ENCODE data around the gene NSD1. TPM values are rescaled to one million over a fixed set of nuclear protein-coding genes. Genes with fewer than 3 reads are reported as not detected.
A peak's percentile ranks its signal among the peaks of the same experiment; 100 is the strongest.

The NSD1 gene
- total RNA-seq, 1 donor: 53.2 TPM

DNA sequence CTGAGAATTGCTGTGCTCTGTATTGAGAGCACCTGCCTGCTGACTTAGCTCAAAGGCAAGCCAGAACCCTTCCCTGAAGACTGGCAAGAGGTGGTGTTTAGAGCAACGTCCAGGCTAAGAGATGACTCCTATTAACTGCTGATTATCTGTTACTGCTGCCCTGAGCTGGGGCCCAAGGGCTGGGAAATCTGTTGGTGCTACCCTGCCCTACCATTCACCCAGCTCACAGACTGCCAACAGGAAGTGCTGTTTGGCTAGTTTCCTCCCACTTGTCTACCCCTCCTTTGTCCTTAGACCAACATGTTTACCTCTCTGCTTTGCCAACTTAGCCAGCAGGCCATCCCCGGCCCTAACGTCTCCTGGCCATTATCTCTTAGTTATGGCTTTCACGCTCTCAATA, 163.0 kb downstream of the NSD1 start:
- no peak for TF ChIP-seq CTCF (IDR thresholded peaks at IDR 0.05; ENCODE audit: extremely low read depth, low read depth, low read length)
- H3K9me3 ChIP-seq (ENCODE audit: low read depth, low read length): no peaks in the 10 kb centered on the region
- H3K4me1 ChIP-seq (ENCODE audit: insufficient read depth, low read length): no peaks in the 10 kb centered on the region
- no peak overlapping the region for H3K4me2 ChIP-seq (ENCODE audit: insufficient read depth, low read length)
- no peak overlapping the region for H3K27ac ChIP-seq (ENCODE audit: low read depth, low read length)
- peaks cover 8% of the 10 kb centered on the region for H3K79me2 ChIP-seq (ENCODE audit: insufficient read depth, low read length)
- no peak overlapping the region for H2AFZ ChIP-seq (ENCODE audit: low read length)
- DNase-seq (ENCODE audit: insufficient read length, low spot score, missing footprints): no peak
- H3K27me3 ChIP-seq (ENCODE audit: insufficient read depth, low read length): no peaks in the 10 kb centered on the region
- peaks cover 2% of the 10 kb centered on the region for H4K20me1 ChIP-seq (ENCODE audit: insufficient read depth, low read length)
- peaks cover 77% of the 10 kb centered on the region for H3K36me3 ChIP-seq (ENCODE audit: insufficient read depth, low read length)
- H3K4me3 ChIP-seq (ENCODE audit: insufficient read depth, low read length): no peak overlapping the region

DNA sequence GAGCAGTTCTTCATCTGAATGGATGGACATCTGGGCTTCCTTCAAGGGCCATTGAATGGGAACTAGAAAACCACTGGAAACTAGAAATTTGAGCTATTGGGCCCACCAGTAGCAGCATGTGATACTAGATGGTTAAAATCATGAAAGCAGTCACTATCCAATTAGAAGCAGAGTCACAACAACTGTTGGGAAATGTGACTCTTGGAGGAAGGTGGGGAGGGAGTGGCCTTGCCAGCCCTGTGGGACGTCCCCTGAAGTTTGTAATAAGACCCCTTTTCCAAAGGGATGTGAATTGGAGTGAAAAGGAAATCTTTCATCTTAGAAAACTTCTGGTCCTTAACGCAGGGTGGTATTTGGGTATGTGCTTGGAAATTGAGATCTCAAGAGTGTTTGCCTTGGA, 164.3 kb downstream of the NSD1 start:
- Histone ChIP-seq H3K4me1 (ENCODE audit: insufficient read depth, low read length) (peaks cover 11% of the 10 kb centered on the region), H3K9me3 (ENCODE audit: low read depth, low read length) (no peaks in the 10 kb centered on the region), H3K27ac (ENCODE audit: low read depth, low read length) (no peak overlapping the region), H4K20me1 (ENCODE audit: insufficient read depth, low read length) (peaks cover 10% of the 10 kb centered on the region), H3K27me3 (ENCODE audit: insufficient read depth, low read length) (no peaks in the 10 kb centered on the region), H3K36me3 (ENCODE audit: insufficient read depth, low read length) (peaks cover 70% of the 10 kb centered on the region), H3K4me2 (ENCODE audit: insufficient read depth, low read length) (no peak overlapping the region), H3K79me2 (ENCODE audit: insufficient read depth, low read length) (peaks cover 21% of the 10 kb centered on the region), H3K4me3 (ENCODE audit: insufficient read depth, low read length) (no peak overlapping the region), H2AFZ (ENCODE audit: low read length) (no peak overlapping the region)
- DNase-seq (ENCODE audit: insufficient read length, low spot score, missing footprints): no peak
- TF ChIP-seq CTCF (IDR thresholded peaks at IDR 0.05; ENCODE audit: extremely low read depth, low read depth, low read length): no peak

- H3K27ac ChIP-seq (ENCODE audit: low read depth, low read length): peak overlapping the region; percentile 43
- peaks cover 53% of the 10 kb centered on the region for H3K36me3 ChIP-seq (ENCODE audit: insufficient read depth, low read length)
Observed at GRCh38 chr5:177299697-177300096, 166.1 kb downstream of the NSD1 start.

More at GRCh38 chr5:177299697-177300096, 166.1 kb downstream of the NSD1 start:
- Histone ChIP-seq H3K27me3 (ENCODE audit: insufficient read depth, low read length) (no peaks in the 10 kb centered on the region), H3K9me3 (ENCODE audit: low read depth, low read length) (no peaks in the 10 kb centered on the region), H2AFZ (ENCODE audit: low read length) (no peak overlapping the region), H4K20me1 (ENCODE audit: insufficient read depth, low read length) (peaks cover 14% of the 10 kb centered on the region), H3K4me3 (ENCODE audit: insufficient read depth, low read length) (no peak overlapping the region), H3K4me2 (ENCODE audit: insufficient read depth, low read length) (no peak overlapping the region), H3K79me2 (ENCODE audit: insufficient read depth, low read length) (peaks cover 39% of the 10 kb centered on the region), H3K4me1 (ENCODE audit: insufficient read depth, low read length) (peaks cover 16% of the 10 kb centered on the region)
- DNase-seq (ENCODE audit: insufficient read length, low spot score, missing footprints): no peak
- no peak for TF ChIP-seq CTCF (IDR thresholded peaks at IDR 0.05; ENCODE audit: extremely low read depth, low read depth, low read length)

Measured in osteoblast (primary cell).